GM23338 (cell line): Measurements from ENCODE around the gene ADAMTS17. TPM values are rescaled to one million over a fixed set of nuclear protein-coding genes. Genes with fewer than 3 reads are reported as not detected.

Experiments
- ATAC-seq: fragments of 200-7000 bp; cut with Tn5 transposase; 3 replicates; pipeline ENCODE4 v1.9.1; 2020
- DNase-seq: peaks from one replicate; pipeline ENCODE4 v3.0.0-alpha.2; 2015; ENCODE audit warnings: low spot score
- H2AFZ ChIP-seq: fragments of 200-600 bp; sonication (generic); 2 replicates; pipeline ENCODE4 v1.8.0; 2016; ENCODE audit warnings: antibody characterized with exemption, mild to moderate bottlenecking, moderate library complexity
- H3F3A ChIP-seq: fragments of 200-600 bp; sonication (generic); replicated peaks from 2 replicates; pipeline ENCODE4 v1.8.0; 2017; ENCODE audit warnings: antibody characterized with exemption, mixed run types, low read depth
- H3K27ac ChIP-seq: fragments of 200-600 bp; sonication (generic); 2 replicates; pipeline ENCODE4 v1.6.1; 2016; ENCODE audit warnings: low read depth
- H3K27me3 ChIP-seq: fragments of 200-600 bp; sonication (generic); 2 replicates; pipeline ENCODE4 v1.8.0; 2016; ENCODE audit warnings: mild to moderate bottlenecking, mixed run types, moderate library complexity; ENCODE audit not compliant: insufficient read depth
- H3K36me3 ChIP-seq: fragments of 200-600 bp; sonication (generic); 2 replicates; pipeline ENCODE4 v1.8.0; 2016; ENCODE audit warnings: mild to moderate bottlenecking; ENCODE audit not compliant: insufficient read depth
- H3K4me1 ChIP-seq: fragments of 200-600 bp; sonication (generic); 2 replicates; pipeline ENCODE4 v1.8.0; 2016; ENCODE audit warnings: mild to moderate bottlenecking, moderate library complexity; ENCODE audit not compliant: insufficient read depth
- H3K4me2 ChIP-seq: fragments of 200-600 bp; sonication (generic); 2 replicates; pipeline ENCODE4 v1.7.1; 2017; ENCODE audit warnings: mixed run types
- H3K4me3 ChIP-seq: fragments of 200-600 bp; sonication (generic); 2 replicates; pipeline ENCODE4 v1.6.1; 2016; ENCODE audit warnings: mixed run types
- H3K79me2 ChIP-seq: fragments of 200-600 bp; sonication (generic); replicated peaks from 2 replicates; pipeline ENCODE4 v1.8.0; 2017; ENCODE audit warnings: mild to moderate bottlenecking; ENCODE audit not compliant: insufficient read depth
- H3K9me2 ChIP-seq: fragments of 200-600 bp; sonication (generic); 2 replicates; pipeline ENCODE4 v1.8.0; 2017; ENCODE audit not compliant: insufficient read depth
- H4K20me1 ChIP-seq: fragments of 200-600 bp; sonication (generic); replicated peaks from 2 replicates; pipeline ENCODE4 v1.8.0; 2017; ENCODE audit warnings: mild to moderate bottlenecking; ENCODE audit not compliant: insufficient read depth
- H3K27ac Mint-ChIP-seq: 2 replicates; pipeline ENCODE4 v1.8.0; 2020; ENCODE audit warnings: inconsistent platforms, mild to moderate bottlenecking, moderate library complexity, mixed read lengths
- H3K27me3 Mint-ChIP-seq: 3 replicates; pipeline ENCODE4 v1.8.0; 2022; ENCODE audit warnings: low read depth, mild to moderate bottlenecking, moderate library complexity, mixed read lengths, inconsistent platforms; ENCODE audit not compliant: insufficient read depth, poor library complexity
- H3K36me3 Mint-ChIP-seq: 3 replicates; pipeline ENCODE4 v1.8.0; 2021; ENCODE audit warnings: low read depth, mild to moderate bottlenecking, inconsistent platforms, moderate library complexity, mixed read lengths
- H3K4me1 Mint-ChIP-seq: 3 replicates; pipeline ENCODE4 v1.8.0; 2020; ENCODE audit warnings: mild to moderate bottlenecking, inconsistent platforms, mixed read lengths
- H3K4me3 Mint-ChIP-seq: 3 replicates; pipeline ENCODE4 v1.8.0; 2021; ENCODE audit warnings: moderate library complexity, mild to moderate bottlenecking, inconsistent platforms, mixed read lengths
- H3K9me3 Mint-ChIP-seq: 3 replicates; pipeline ENCODE4 v1.8.0; 2020; ENCODE audit warnings: moderate library complexity, mild to moderate bottlenecking, inconsistent platforms, mixed read lengths
- CREB1 ChIP-seq: fragments of 250-450 bp; sonication (Bioruptor Pico); IDR thresholded peaks from 2 replicates; pipeline ENCODE4 v1.5.0; 2020; ENCODE audit warnings: low read depth, mild to moderate bottlenecking, moderate library complexity
- EZH2 ChIP-seq: fragments of 200-600 bp; sonication (generic); IDR thresholded peaks from one replicate; pipeline ENCODE4 v1.8.0; 2017; ENCODE audit warnings: antibody characterized with exemption, mild to moderate bottlenecking, low read depth; ENCODE audit not compliant: unreplicated experiment
- EZH2phosphoT487 ChIP-seq: fragments of 200-600 bp; sonication (generic); IDR thresholded peaks from one replicate; pipeline ENCODE4 v1.8.1; 2018; ENCODE audit warnings: antibody characterized with exemption; ENCODE audit not compliant: unreplicated experiment
- JUNB ChIP-seq: IDR thresholded peaks from one replicate; pipeline ENCODE4 v1.6.1; 2016; ENCODE audit warnings: antibody characterized with exemption; ENCODE audit not compliant: unreplicated experiment
- POLR2AphosphoS5 ChIP-seq: IDR thresholded peaks from 2 replicates; pipeline ENCODE4 v1.6.1; 2016; ENCODE audit warnings: antibody characterized with exemption, low read depth
- STAT1 ChIP-seq: IDR thresholded peaks from one replicate; pipeline ENCODE4 v1.6.1; 2016; ENCODE audit warnings: antibody characterized with exemption; ENCODE audit not compliant: unreplicated experiment
- ZNF114 ChIP-seq: fragments of 250-450 bp; sonication (Bioruptor Pico); IDR thresholded peaks from 2 replicates; pipeline ENCODE4 v1.5.0; 2020; ENCODE audit warnings: mild to moderate bottlenecking, moderate library complexity
- ZNF331 ChIP-seq: fragments of 250-450 bp; sonication (Bioruptor Pico); IDR thresholded peaks from 2 replicates; pipeline ENCODE4 v1.5.0; 2020; ENCODE audit warnings: low read depth, mild to moderate bottlenecking, moderate library complexity
- polyA plus RNA-seq: library from polyadenylated mRNA; unstranded; fragments of >200 nt; fragmentation: Nextera tagmentation; extraction: Ambion mirVana; gene quantifications from 2 replicates; pipeline ENCODE4 v1.2.1, GENCODE V29; 2016
- total RNA-seq: library from RNA; depleted of rRNA; stranded (reverse); fragments of >200 nt; shearing (Covaris generic); gene quantifications from 2 replicates; pipeline ENCODE4 v1.2.3, GENCODE V29; 2014
- TF ChIP-seq, protein P1 (sequence below): IDR thresholded peaks from one replicate; pipeline ENCODE4 v1.6.1; 2018; ENCODE audit warnings: antibody characterized with exemption; ENCODE audit not compliant: unreplicated experiment
- TF ChIP-seq, protein P2 (sequence below): IDR thresholded peaks from 2 replicates; pipeline ENCODE4 v1.6.1; 2016; ENCODE audit warnings: antibody characterized with exemption
- TF ChIP-seq, protein P3 (sequence below): fragments of 250-450 bp; sonication (Bioruptor Pico); IDR thresholded peaks from 2 replicates; pipeline ENCODE4 v1.5.0; 2020; ENCODE audit warnings: mild to moderate bottlenecking, moderate library complexity

Gene ADAMTS17
- total and polyA plus RNA-seq, 2 experiments from 2014 or later = 0.60 to 3.8 TPM

DNA sequence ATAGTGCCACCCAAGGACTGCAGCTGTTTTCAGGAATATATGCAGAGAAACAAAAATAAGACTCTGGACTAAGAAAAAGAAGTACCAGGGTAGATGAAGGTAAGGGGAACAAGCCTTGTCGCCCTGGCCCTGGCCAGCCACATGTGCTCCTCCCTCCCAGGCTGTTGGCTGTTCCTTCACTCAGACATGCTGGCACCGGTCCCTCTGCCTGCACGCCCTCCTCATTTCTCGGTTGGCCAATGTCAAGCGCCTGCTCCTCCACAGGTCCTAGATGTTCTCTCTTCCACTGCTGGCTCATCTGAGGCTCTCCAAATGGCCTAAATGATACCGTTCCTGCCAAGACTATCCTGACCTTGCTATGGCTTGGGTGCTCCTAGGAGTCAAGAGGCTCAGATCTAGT lies 320.1 kb downstream of the ADAMTS17 start:
- H3K79me2 ChIP-seq = no peaks in the 10 kb centered on the region
- DNase-seq = no peak
- Mint-ChIP-seq H3K27ac (no peak overlapping the region), H3K4me1 (peaks cover 17% of the 10 kb centered on the region), H3K9me3 (peaks cover 8% of the 10 kb centered on the region), H3K36me3 (peaks cover 9% of the 10 kb centered on the region), H3K4me3 (no peak overlapping the region), H3K27me3 (peaks cover 2% of the 10 kb centered on the region)
- H2AFZ ChIP-seq = no peak overlapping the region
- ATAC-seq = no peak
- H3K9me2 ChIP-seq = no peaks in the 10 kb centered on the region
- no peaks in the 10 kb centered on the region for H4K20me1 ChIP-seq
- no peaks in the 10 kb centered on the region for H3F3A ChIP-seq
- no peaks in the 10 kb centered on the region for H3K4me1 ChIP-seq
- no peak for TF ChIP-seq EZH2
- TF ChIP-seq JUNB = no peak
- H3K27ac ChIP-seq = no peak overlapping the region
- no peak overlapping the region for H3K4me3 ChIP-seq
- H3K4me2 ChIP-seq = no peak overlapping the region
- no peaks in the 10 kb centered on the region for H3K36me3 ChIP-seq
- H3K27me3 ChIP-seq = no peaks in the 10 kb centered on the region

DNA sequence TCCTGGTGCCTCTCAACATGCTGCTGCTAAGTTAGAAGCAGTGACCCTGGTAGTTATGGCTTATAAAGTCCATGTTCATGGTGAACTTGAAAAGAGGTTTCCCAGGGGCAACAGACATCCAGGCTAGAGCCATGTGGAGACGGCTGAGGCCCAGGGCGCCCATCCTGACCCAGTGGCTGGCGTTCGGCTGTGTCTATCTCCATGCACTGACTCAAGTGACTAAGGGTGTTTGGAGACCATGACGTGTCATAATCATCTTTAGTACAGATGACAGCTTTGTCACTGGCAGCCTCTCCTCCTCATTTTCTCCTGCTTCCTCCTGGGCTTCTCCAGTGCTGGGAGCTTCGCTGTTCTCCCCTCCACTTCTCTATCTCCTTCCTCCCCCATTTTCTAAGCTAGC lies 321.2 kb downstream of the ADAMTS17 start:
- peak overlapping the region; percentile 72; the same call in 1 of the 2 replicates for H2AFZ ChIP-seq
- H3K4me1 ChIP-seq = no peaks in the 10 kb centered on the region
- H3K27ac ChIP-seq = no peak overlapping the region
- peak; percentile 18; the same call in 2 of the 3 replicates for ATAC-seq
- H4K20me1 ChIP-seq = no peaks in the 10 kb centered on the region
- H3K4me2 ChIP-seq = no peak overlapping the region
- H3K36me3 ChIP-seq = no peaks in the 10 kb centered on the region
- Mint-ChIP-seq H3K9me3 (peaks cover 8% of the 10 kb centered on the region), H3K27ac (no peak overlapping the region), H3K4me3 (no peak overlapping the region; the same call in 2 of the 3 replicates), H3K27me3 (peaks cover 2% of the 10 kb centered on the region), H3K4me1 (peaks cover 17% of the 10 kb centered on the region), H3K36me3 (peaks cover 10% of the 10 kb centered on the region)
- H3K79me2 ChIP-seq = no peaks in the 10 kb centered on the region
- H3K9me2 ChIP-seq = no peaks in the 10 kb centered on the region
- no peaks in the 10 kb centered on the region for H3F3A ChIP-seq
- no peak for DNase-seq
- no peaks in the 10 kb centered on the region for H3K27me3 ChIP-seq
- H3K4me3 ChIP-seq = no peak overlapping the region
- no peak for TF ChIP-seq CREB1 (CRISPR knock-in tag)
- TF ChIP-seq JUNB = no peak
- TF ChIP-seq, protein P1, sequence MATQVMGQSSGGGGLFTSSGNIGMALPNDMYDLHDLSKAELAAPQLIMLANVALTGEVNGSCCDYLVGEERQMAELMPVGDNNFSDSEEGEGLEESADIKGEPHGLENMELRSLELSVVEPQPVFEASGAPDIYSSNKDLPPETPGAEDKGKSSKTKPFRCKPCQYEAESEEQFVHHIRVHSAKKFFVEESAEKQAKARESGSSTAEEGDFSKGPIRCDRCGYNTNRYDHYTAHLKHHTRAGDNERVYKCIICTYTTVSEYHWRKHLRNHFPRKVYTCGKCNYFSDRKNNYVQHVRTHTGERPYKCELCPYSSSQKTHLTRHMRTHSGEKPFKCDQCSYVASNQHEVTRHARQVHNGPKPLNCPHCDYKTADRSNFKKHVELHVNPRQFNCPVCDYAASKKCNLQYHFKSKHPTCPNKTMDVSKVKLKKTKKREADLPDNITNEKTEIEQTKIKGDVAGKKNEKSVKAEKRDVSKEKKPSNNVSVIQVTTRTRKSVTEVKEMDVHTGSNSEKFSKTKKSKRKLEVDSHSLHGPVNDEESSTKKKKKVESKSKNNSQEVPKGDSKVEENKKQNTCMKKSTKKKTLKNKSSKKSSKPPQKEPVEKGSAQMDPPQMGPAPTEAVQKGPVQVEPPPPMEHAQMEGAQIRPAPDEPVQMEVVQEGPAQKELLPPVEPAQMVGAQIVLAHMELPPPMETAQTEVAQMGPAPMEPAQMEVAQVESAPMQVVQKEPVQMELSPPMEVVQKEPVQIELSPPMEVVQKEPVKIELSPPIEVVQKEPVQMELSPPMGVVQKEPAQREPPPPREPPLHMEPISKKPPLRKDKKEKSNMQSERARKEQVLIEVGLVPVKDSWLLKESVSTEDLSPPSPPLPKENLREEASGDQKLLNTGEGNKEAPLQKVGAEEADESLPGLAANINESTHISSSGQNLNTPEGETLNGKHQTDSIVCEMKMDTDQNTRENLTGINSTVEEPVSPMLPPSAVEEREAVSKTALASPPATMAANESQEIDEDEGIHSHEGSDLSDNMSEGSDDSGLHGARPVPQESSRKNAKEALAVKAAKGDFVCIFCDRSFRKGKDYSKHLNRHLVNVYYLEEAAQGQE = no peak
- TF ChIP-seq, protein P2, sequence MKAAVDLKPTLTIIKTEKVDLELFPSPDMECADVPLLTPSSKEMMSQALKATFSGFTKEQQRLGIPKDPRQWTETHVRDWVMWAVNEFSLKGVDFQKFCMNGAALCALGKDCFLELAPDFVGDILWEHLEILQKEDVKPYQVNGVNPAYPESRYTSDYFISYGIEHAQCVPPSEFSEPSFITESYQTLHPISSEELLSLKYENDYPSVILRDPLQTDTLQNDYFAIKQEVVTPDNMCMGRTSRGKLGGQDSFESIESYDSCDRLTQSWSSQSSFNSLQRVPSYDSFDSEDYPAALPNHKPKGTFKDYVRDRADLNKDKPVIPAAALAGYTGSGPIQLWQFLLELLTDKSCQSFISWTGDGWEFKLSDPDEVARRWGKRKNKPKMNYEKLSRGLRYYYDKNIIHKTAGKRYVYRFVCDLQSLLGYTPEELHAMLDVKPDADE = no peak
- no peak for TF ChIP-seq ZNF114 (CRISPR knock-in tag)
- no peak for TF ChIP-seq STAT1
- no peak for TF ChIP-seq EZH2phosphoT487
- no peak for TF ChIP-seq ZNF331 (CRISPR knock-in tag)
- TF ChIP-seq POLR2AphosphoS5 = no peak
- no peak for TF ChIP-seq EZH2
- TF ChIP-seq, protein P3, sequence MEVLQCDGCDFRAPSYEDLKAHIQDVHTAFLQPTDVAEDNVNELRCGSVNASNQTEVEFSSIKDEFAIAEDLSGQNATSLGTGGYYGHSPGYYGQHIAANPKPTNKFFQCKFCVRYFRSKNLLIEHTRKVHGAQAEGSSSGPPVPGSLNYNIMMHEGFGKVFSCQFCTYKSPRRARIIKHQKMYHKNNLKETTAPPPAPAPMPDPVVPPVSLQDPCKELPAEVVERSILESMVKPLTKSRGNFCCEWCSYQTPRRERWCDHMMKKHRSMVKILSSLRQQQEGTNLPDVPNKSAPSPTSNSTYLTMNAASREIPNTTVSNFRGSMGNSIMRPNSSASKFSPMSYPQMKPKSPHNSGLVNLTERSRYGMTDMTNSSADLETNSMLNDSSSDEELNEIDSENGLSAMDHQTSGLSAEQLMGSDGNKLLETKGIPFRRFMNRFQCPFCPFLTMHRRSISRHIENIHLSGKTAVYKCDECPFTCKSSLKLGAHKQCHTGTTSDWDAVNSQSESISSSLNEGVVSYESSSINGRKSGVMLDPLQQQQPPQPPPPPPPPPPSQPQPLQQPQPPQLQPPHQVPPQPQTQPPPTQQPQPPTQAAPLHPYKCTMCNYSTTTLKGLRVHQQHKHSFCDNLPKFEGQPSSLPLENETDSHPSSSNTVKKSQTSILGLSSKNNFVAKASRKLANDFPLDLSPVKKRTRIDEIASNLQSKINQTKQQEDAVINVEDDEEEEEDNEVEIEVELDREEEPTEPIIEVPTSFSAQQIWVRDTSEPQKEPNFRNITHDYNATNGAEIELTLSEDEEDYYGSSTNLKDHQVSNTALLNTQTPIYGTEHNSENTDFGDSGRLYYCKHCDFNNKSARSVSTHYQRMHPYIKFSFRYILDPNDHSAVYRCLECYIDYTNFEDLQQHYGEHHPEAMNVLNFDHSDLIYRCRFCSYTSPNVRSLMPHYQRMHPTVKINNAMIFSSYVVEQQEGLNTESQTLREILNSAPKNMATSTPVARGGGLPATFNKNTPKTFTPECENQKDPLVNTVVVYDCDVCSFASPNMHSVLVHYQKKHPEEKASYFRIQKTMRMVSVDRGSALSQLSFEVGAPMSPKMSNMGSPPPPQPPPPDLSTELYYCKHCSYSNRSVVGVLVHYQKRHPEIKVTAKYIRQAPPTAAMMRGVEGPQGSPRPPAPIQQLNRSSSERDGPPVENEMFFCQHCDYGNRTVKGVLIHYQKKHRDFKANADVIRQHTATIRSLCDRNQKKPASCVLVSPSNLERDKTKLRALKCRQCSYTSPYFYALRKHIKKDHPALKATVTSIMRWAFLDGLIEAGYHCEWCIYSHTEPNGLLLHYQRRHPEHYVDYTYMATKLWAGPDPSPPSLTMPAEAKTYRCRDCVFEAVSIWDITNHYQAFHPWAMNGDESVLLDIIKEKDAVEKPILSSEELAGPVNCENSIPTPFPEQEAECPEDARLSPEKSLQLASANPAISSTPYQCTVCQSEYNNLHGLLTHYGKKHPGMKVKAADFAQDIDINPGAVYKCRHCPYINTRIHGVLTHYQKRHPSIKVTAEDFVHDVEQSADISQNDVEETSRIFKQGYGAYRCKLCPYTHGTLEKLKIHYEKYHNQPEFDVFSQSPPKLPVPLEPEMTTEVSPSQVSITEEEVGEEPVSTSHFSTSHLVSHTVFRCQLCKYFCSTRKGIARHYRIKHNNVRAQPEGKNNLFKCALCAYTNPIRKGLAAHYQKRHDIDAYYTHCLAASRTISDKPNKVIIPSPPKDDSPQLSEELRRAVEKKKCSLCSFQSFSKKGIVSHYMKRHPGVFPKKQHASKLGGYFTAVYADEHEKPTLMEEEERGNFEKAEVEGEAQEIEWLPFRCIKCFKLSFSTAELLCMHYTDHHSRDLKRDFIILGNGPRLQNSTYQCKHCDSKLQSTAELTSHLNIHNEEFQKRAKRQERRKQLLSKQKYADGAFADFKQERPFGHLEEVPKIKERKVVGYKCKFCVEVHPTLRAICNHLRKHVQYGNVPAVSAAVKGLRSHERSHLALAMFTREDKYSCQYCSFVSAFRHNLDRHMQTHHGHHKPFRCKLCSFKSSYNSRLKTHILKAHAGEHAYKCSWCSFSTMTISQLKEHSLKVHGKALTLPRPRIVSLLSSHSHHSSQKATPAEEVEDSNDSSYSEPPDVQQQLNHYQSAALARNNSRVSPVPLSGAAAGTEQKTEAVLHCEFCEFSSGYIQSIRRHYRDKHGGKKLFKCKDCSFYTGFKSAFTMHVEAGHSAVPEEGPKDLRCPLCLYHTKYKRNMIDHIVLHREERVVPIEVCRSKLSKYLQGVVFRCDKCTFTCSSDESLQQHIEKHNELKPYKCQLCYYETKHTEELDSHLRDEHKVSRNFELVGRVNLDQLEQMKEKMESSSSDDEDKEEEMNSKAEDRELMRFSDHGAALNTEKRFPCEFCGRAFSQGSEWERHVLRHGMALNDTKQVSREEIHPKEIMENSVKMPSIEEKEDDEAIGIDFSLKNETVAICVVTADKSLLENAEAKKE (CRISPR knock-in tag) = no peak
